Urinary bladder (tissue), 4 donors: ENCODE measurements around the gene SETD5. TPM values are rescaled to one million over a fixed set of nuclear protein-coding genes. Genes with fewer than 3 reads are reported as not detected.
"Not testable (repeated sequence)": the region's sequence is repeated elsewhere in the genome, so short reads cannot be mapped to it uniquely, and the experiment has no call there.

ENCODE experiments used
- DNase-seq: peaks from one replicate; pipeline ENCODE4 v3.0.0-alpha.2; 2015; ENCODE audit errors: extremely low spot score
- H3K27ac ChIP-seq: one replicate; pipeline ENCODE4 v1.5.1; 2013; ENCODE audit warnings: low read depth, mild to moderate bottlenecking, moderate library complexity
- H3K36me3 ChIP-seq: one replicate; pipeline ENCODE4 v1.6.1; 2013; ENCODE audit warnings: mild to moderate bottlenecking, moderate library complexity; ENCODE audit not compliant: insufficient read depth
- H3K4me1 ChIP-seq: one replicate; pipeline ENCODE4 v1.6.1; 2013; ENCODE audit warnings: mild to moderate bottlenecking, moderate library complexity; ENCODE audit not compliant: insufficient read depth
- H3K4me3 ChIP-seq: one replicate; pipeline ENCODE4 v1.5.1; 2013; ENCODE audit warnings: low read depth, low read length
- WGBS: extraction: QIAGEN DNeasy Blood & Tissue Kit; methylation state at CpG from one replicate; pipeline ENCODE4 v1.1.7; 2013; 5-methylcytosine and 5-hydroxymethylcytosine counted together
- polyA plus RNA-seq: library from polyadenylated mRNA; stranded (reverse); fragments of 200-250 nt; gene quantifications from one replicate; pipeline ENCODE4 v1.2.3, GENCODE V29; 2013
- total RNA-seq: library from RNA; depleted of rRNA; stranded (reverse); fragments of >200 nt; gene quantifications from one replicate; pipeline ENCODE4 v1.2.3, GENCODE V29; 2014
- donor health status: healthy with polysubstance abuse.
- donor health status: healthy.

The SETD5 gene
- total and polyA plus RNA-seq, 2 donors = 39.7 to 119 TPM

GRCh38 chr3:9480265-9480664 lies 82.8 kb downstream of the SETD5 start:
- no peak for DNase-seq
- H3K4me3 ChIP-seq = no peak overlapping the region
- H3K4me1 ChIP-seq = no peaks in the 10 kb centered on the region
- 94% methylated on average over 1 of the region's 1 CpG for WGBS
- H3K27ac ChIP-seq = no peak overlapping the region
- peaks cover 2% of the 10 kb centered on the region for H3K36me3 ChIP-seq

GRCh38 chr3:9485248-9485647 lies 87.8 kb downstream of the SETD5 start:
- Histone ChIP-seq H3K27ac (no peak overlapping the region), H3K4me1 (no peaks in the 10 kb centered on the region), H3K36me3 (no peaks in the 10 kb centered on the region), H3K4me3 (no peak overlapping the region)
- 100% methylated on average over 1 of the region's 1 CpG for WGBS
- DNase-seq = no peak

GRCh38 chr3:9491506-9491905 lies 94.1 kb downstream of the SETD5 start:
- WGBS = 56% methylated on average over 3 of the region's 3 CpGs
- DNase-seq = no peak
- no peaks in the 10 kb centered on the region for H3K4me1 ChIP-seq
- H3K27ac ChIP-seq = no peak overlapping the region
- H3K36me3 ChIP-seq = no peaks in the 10 kb centered on the region
- no peak overlapping the region for H3K4me3 ChIP-seq

GRCh38 chr3:9494036-9494435 lies 96.6 kb downstream of the SETD5 start:
- 95% methylated on average over 15 of the region's 15 CpGs for WGBS
- not testable (repeated sequence) for H3K4me3 ChIP-seq, H3K4me1 ChIP-seq, DNase-seq, H3K36me3 ChIP-seq, H3K27ac ChIP-seq

GRCh38 chr3:9496893-9497292 lies 99.5 kb downstream of the SETD5 start:
- no peak overlapping the region for H3K27ac ChIP-seq
- whole genome bisulfite sequencing = 79% methylated on average over 6 of the region's 6 CpGs
- H3K36me3 ChIP-seq = no peaks in the 10 kb centered on the region
- H3K4me1 ChIP-seq = no peaks in the 10 kb centered on the region
- H3K4me3 ChIP-seq = no peak overlapping the region
- DNase-seq = no peak

GRCh38 chr3:9497821-9498565 lies 100.6 kb downstream of the SETD5 start:
- no peak for DNase-seq
- Histone ChIP-seq H3K4me3 (no peak overlapping the region), H3K36me3 (no peaks in the 10 kb centered on the region), H3K4me1 (no peaks in the 10 kb centered on the region), H3K27ac (no peak overlapping the region)
- 83% methylated on average over 8 of the region's 8 CpGs for WGBS

GRCh38 chr3:9498781-9499180 lies 101.4 kb downstream of the SETD5 start:
- H3K4me3 ChIP-seq = no peak overlapping the region
- WGBS = 87% methylated on average over 6 of the region's 6 CpGs
- no peak for DNase-seq
- no peak overlapping the region for H3K27ac ChIP-seq
- H3K36me3 ChIP-seq = no peaks in the 10 kb centered on the region
- no peaks in the 10 kb centered on the region for H3K4me1 ChIP-seq

GRCh38 chr3:9499455-9500107 lies 102.2 kb downstream of the SETD5 start:
- WGBS = 25% methylated on average over 19 of the region's 19 CpGs

GRCh38 chr3:9500108-9501050 lies 103.0 kb downstream of the SETD5 start:
- DNase-seq = no peak
- WGBS = 11% methylated on average over 39 of the region's 39 CpGs
- no peak overlapping the region for H3K27ac ChIP-seq
- no peaks in the 10 kb centered on the region for H3K36me3 ChIP-seq
- H3K4me1 ChIP-seq = no peaks in the 10 kb centered on the region
- H3K4me3 ChIP-seq = no peak overlapping the region

More at GRCh38 chr3:9499455-9500107, 102.2 kb downstream of the SETD5 start:
- H3K27ac ChIP-seq = no peak overlapping the region
- no peaks in the 10 kb centered on the region for H3K4me1 ChIP-seq
- no peaks in the 10 kb centered on the region for H3K36me3 ChIP-seq
- no peak overlapping the region for H3K4me3 ChIP-seq
- no peak for DNase-seq

GRCh38 chr3:9501226-9501625 lies 103.8 kb downstream of the SETD5 start:
- H3K36me3 ChIP-seq = no peaks in the 10 kb centered on the region
- H3K4me1 ChIP-seq = no peaks in the 10 kb centered on the region
- DNase-seq = no peak
- no peak overlapping the region for H3K27ac ChIP-seq
- 68% methylated on average over 6 of the region's 6 CpGs for WGBS
- H3K4me3 ChIP-seq = no peak overlapping the region

- no peak for DNase-seq
- no peak overlapping the region for H3K4me3 ChIP-seq
- H3K27ac ChIP-seq = no peak overlapping the region
- H3K36me3 ChIP-seq = no peaks in the 10 kb centered on the region
- H3K4me1 ChIP-seq = no peaks in the 10 kb centered on the region
- 5% methylated on average over 4 of the region's 4 CpGs for WGBS
These were observed 105.9 kb downstream of the SETD5 start for GRCh38 chr3:9503283-9503682.

GRCh38 chr3:9507586-9508578 lies 110.5 kb downstream of the SETD5 start:
- WGBS = 54% methylated on average over 14 of the region's 14 CpGs
- no peak overlapping the region for H3K27ac ChIP-seq

GRCh38 chr3:9508781-9509180 lies 111.4 kb downstream of the SETD5 start:
- Histone ChIP-seq H3K4me1 (no peaks in the 10 kb centered on the region), H3K36me3 (no peaks in the 10 kb centered on the region), H3K27ac (no peak overlapping the region), H3K4me3 (no peak overlapping the region)
- no peak for DNase-seq
- WGBS = 12% methylated on average over 25 of the region's 25 CpGs

More at GRCh38 chr3:9507586-9508578, 110.5 kb downstream of the SETD5 start:
- no peak for DNase-seq
- Histone ChIP-seq H3K36me3 (no peaks in the 10 kb centered on the region), H3K4me3 (no peak overlapping the region), H3K4me1 (no peaks in the 10 kb centered on the region)
